ENCODE results near the gene TENM4.

GRCh38 chr11:79422866-79423265 is 18.0 kb downstream of the TENM4 start:
- TF ChIP-seq POLR2A (IDR thresholded peaks at IDR 0.05) (no peak), CTCF (IDR thresholded peaks at IDR 0.05) (no peak)

Data from heart left ventricle (tissue), 13 donors.